GM23338 (cell line): ENCODE results near the gene RNU6-9. TPM values are rescaled to one million over a fixed set of nuclear protein-coding genes. Genes with fewer than 3 reads are reported as not detected.

ENCODE experiments used
- ATAC-seq: fragments of 200-7000 bp; cut with Tn5 transposase; 3 replicates; pipeline ENCODE4 v1.9.1; 2020
- DNase-seq: peaks from one replicate; pipeline ENCODE4 v3.0.0-alpha.2; 2015; ENCODE audit warnings: low spot score
- H2AFZ ChIP-seq: fragments of 200-600 bp; sonication (generic); 2 replicates; pipeline ENCODE4 v1.8.0; 2016; ENCODE audit warnings: antibody characterized with exemption, mild to moderate bottlenecking, moderate library complexity
- H3F3A ChIP-seq: fragments of 200-600 bp; sonication (generic); replicated peaks from 2 replicates; pipeline ENCODE4 v1.8.0; 2017; ENCODE audit warnings: antibody characterized with exemption, mixed run types, low read depth
- H3K27ac ChIP-seq: fragments of 200-600 bp; sonication (generic); 2 replicates; pipeline ENCODE4 v1.6.1; 2016; ENCODE audit warnings: low read depth
- H3K27me3 ChIP-seq: fragments of 200-600 bp; sonication (generic); 2 replicates; pipeline ENCODE4 v1.8.0; 2016; ENCODE audit warnings: mild to moderate bottlenecking, mixed run types, moderate library complexity; ENCODE audit not compliant: insufficient read depth
- H3K36me3 ChIP-seq: fragments of 200-600 bp; sonication (generic); 2 replicates; pipeline ENCODE4 v1.8.0; 2016; ENCODE audit warnings: mild to moderate bottlenecking; ENCODE audit not compliant: insufficient read depth
- H3K4me1 ChIP-seq: fragments of 200-600 bp; sonication (generic); 2 replicates; pipeline ENCODE4 v1.8.0; 2016; ENCODE audit warnings: mild to moderate bottlenecking, moderate library complexity; ENCODE audit not compliant: insufficient read depth
- H3K4me2 ChIP-seq: fragments of 200-600 bp; sonication (generic); 2 replicates; pipeline ENCODE4 v1.7.1; 2017; ENCODE audit warnings: mixed run types
- H3K4me3 ChIP-seq: fragments of 200-600 bp; sonication (generic); 2 replicates; pipeline ENCODE4 v1.6.1; 2016; ENCODE audit warnings: mixed run types
- H3K79me2 ChIP-seq: fragments of 200-600 bp; sonication (generic); replicated peaks from 2 replicates; pipeline ENCODE4 v1.8.0; 2017; ENCODE audit warnings: mild to moderate bottlenecking; ENCODE audit not compliant: insufficient read depth
- H3K9me2 ChIP-seq: fragments of 200-600 bp; sonication (generic); 2 replicates; pipeline ENCODE4 v1.8.0; 2017; ENCODE audit not compliant: insufficient read depth
- H4K20me1 ChIP-seq: fragments of 200-600 bp; sonication (generic); replicated peaks from 2 replicates; pipeline ENCODE4 v1.8.0; 2017; ENCODE audit warnings: mild to moderate bottlenecking; ENCODE audit not compliant: insufficient read depth
- H3K27ac Mint-ChIP-seq: 2 replicates; pipeline ENCODE4 v1.8.0; 2020; ENCODE audit warnings: inconsistent platforms, mild to moderate bottlenecking, moderate library complexity, mixed read lengths
- H3K27me3 Mint-ChIP-seq: 3 replicates; pipeline ENCODE4 v1.8.0; 2022; ENCODE audit warnings: low read depth, mild to moderate bottlenecking, moderate library complexity, mixed read lengths, inconsistent platforms; ENCODE audit not compliant: insufficient read depth, poor library complexity
- H3K36me3 Mint-ChIP-seq: 3 replicates; pipeline ENCODE4 v1.8.0; 2021; ENCODE audit warnings: low read depth, mild to moderate bottlenecking, inconsistent platforms, moderate library complexity, mixed read lengths
- H3K4me1 Mint-ChIP-seq: 3 replicates; pipeline ENCODE4 v1.8.0; 2020; ENCODE audit warnings: mild to moderate bottlenecking, inconsistent platforms, mixed read lengths
- H3K4me3 Mint-ChIP-seq: 3 replicates; pipeline ENCODE4 v1.8.0; 2021; ENCODE audit warnings: moderate library complexity, mild to moderate bottlenecking, inconsistent platforms, mixed read lengths
- H3K9me3 Mint-ChIP-seq: 3 replicates; pipeline ENCODE4 v1.8.0; 2020; ENCODE audit warnings: moderate library complexity, mild to moderate bottlenecking, inconsistent platforms, mixed read lengths
- CREB1 ChIP-seq: fragments of 250-450 bp; sonication (Bioruptor Pico); IDR thresholded peaks from 2 replicates; pipeline ENCODE4 v1.5.0; 2020; ENCODE audit warnings: low read depth, mild to moderate bottlenecking, moderate library complexity
- CTCF ChIP-seq, 2 experiments: fragments of 200-600 bp in 1 of 2; sonication (generic) in 1 of 2; conservative IDR thresholded peaks; 2 replicates each; pipeline versions ENCODE4 v1.5.1 to v1.6.1; 2016 to 2017; ENCODE audit warnings: antibody characterized with exemption in 2 of 2, low read depth in 2 of 2, mild to moderate bottlenecking in 2 of 2, moderate library complexity in 1 of 2
- EZH2 ChIP-seq: fragments of 200-600 bp; sonication (generic); IDR thresholded peaks from one replicate; pipeline ENCODE4 v1.8.0; 2017; ENCODE audit warnings: antibody characterized with exemption, mild to moderate bottlenecking, low read depth; ENCODE audit not compliant: unreplicated experiment
- EZH2phosphoT487 ChIP-seq: fragments of 200-600 bp; sonication (generic); IDR thresholded peaks from one replicate; pipeline ENCODE4 v1.8.1; 2018; ENCODE audit warnings: antibody characterized with exemption; ENCODE audit not compliant: unreplicated experiment
- JUNB ChIP-seq: IDR thresholded peaks from one replicate; pipeline ENCODE4 v1.6.1; 2016; ENCODE audit warnings: antibody characterized with exemption; ENCODE audit not compliant: unreplicated experiment
- NANOG ChIP-seq: IDR thresholded peaks from 2 replicates; pipeline ENCODE4 v1.6.1; 2016; ENCODE audit warnings: antibody characterized with exemption, borderline replicate concordance
- POLR2AphosphoS5 ChIP-seq: IDR thresholded peaks from 2 replicates; pipeline ENCODE4 v1.6.1; 2016; ENCODE audit warnings: antibody characterized with exemption, low read depth
- REST ChIP-seq: IDR thresholded peaks from one replicate; pipeline ENCODE4 v1.6.1; 2018; ENCODE audit warnings: antibody characterized with exemption; ENCODE audit not compliant: unreplicated experiment
- STAT1 ChIP-seq: IDR thresholded peaks from one replicate; pipeline ENCODE4 v1.6.1; 2016; ENCODE audit warnings: antibody characterized with exemption; ENCODE audit not compliant: unreplicated experiment
- ZNF114 ChIP-seq: fragments of 250-450 bp; sonication (Bioruptor Pico); IDR thresholded peaks from 2 replicates; pipeline ENCODE4 v1.5.0; 2020; ENCODE audit warnings: mild to moderate bottlenecking, moderate library complexity
- ZNF331 ChIP-seq: fragments of 250-450 bp; sonication (Bioruptor Pico); IDR thresholded peaks from 2 replicates; pipeline ENCODE4 v1.5.0; 2020; ENCODE audit warnings: low read depth, mild to moderate bottlenecking, moderate library complexity
- polyA plus RNA-seq: library from polyadenylated mRNA; unstranded; fragments of >200 nt; fragmentation: Nextera tagmentation; extraction: Ambion mirVana; gene quantifications from 2 replicates; pipeline ENCODE4 v1.2.1, GENCODE V29; 2016
- total RNA-seq: library from RNA; depleted of rRNA; stranded (reverse); fragments of >200 nt; shearing (Covaris generic); gene quantifications from 2 replicates; pipeline ENCODE4 v1.2.3, GENCODE V29; 2014
- TF ChIP-seq, protein P1 (sequence below): fragments of 250-450 bp; sonication (Bioruptor Pico); IDR thresholded peaks from 2 replicates; pipeline ENCODE4 v1.5.0; 2020; ENCODE audit warnings: mild to moderate bottlenecking, moderate library complexity
- TF ChIP-seq, protein P2 (sequence below): IDR thresholded peaks from 2 replicates; pipeline ENCODE4 v1.6.1; 2016; ENCODE audit warnings: antibody characterized with exemption

RNU6-9 gene
- total and polyA plus RNA-seq, 2 experiments from 2014 or later, result not detected

- no peak for ATAC-seq
- H3K4me3 ChIP-seq, result no peak overlapping the region
- no peaks in the 10 kb centered on the region for H3K36me3 ChIP-seq
- H3K27me3 Mint-ChIP-seq, result peaks cover 15% of the 10 kb centered on the region
- H2AFZ ChIP-seq, result no peak overlapping the region
- no peak for DNase-seq
- H3K36me3 Mint-ChIP-seq, result peaks cover 9% of the 10 kb centered on the region; the same call in 1 of the 3 replicates
- no peak overlapping the region; the same call in 2 of the 3 replicates for H3K4me3 Mint-ChIP-seq
- no peak for TF ChIP-seq CREB1 (CRISPR knock-in tag)
- TF ChIP-seq JUNB, result no peak
- TF ChIP-seq EZH2, result no peak
- TF ChIP-seq POLR2AphosphoS5, result no peak
- no peak for TF ChIP-seq NANOG
- TF ChIP-seq, protein P1, sequence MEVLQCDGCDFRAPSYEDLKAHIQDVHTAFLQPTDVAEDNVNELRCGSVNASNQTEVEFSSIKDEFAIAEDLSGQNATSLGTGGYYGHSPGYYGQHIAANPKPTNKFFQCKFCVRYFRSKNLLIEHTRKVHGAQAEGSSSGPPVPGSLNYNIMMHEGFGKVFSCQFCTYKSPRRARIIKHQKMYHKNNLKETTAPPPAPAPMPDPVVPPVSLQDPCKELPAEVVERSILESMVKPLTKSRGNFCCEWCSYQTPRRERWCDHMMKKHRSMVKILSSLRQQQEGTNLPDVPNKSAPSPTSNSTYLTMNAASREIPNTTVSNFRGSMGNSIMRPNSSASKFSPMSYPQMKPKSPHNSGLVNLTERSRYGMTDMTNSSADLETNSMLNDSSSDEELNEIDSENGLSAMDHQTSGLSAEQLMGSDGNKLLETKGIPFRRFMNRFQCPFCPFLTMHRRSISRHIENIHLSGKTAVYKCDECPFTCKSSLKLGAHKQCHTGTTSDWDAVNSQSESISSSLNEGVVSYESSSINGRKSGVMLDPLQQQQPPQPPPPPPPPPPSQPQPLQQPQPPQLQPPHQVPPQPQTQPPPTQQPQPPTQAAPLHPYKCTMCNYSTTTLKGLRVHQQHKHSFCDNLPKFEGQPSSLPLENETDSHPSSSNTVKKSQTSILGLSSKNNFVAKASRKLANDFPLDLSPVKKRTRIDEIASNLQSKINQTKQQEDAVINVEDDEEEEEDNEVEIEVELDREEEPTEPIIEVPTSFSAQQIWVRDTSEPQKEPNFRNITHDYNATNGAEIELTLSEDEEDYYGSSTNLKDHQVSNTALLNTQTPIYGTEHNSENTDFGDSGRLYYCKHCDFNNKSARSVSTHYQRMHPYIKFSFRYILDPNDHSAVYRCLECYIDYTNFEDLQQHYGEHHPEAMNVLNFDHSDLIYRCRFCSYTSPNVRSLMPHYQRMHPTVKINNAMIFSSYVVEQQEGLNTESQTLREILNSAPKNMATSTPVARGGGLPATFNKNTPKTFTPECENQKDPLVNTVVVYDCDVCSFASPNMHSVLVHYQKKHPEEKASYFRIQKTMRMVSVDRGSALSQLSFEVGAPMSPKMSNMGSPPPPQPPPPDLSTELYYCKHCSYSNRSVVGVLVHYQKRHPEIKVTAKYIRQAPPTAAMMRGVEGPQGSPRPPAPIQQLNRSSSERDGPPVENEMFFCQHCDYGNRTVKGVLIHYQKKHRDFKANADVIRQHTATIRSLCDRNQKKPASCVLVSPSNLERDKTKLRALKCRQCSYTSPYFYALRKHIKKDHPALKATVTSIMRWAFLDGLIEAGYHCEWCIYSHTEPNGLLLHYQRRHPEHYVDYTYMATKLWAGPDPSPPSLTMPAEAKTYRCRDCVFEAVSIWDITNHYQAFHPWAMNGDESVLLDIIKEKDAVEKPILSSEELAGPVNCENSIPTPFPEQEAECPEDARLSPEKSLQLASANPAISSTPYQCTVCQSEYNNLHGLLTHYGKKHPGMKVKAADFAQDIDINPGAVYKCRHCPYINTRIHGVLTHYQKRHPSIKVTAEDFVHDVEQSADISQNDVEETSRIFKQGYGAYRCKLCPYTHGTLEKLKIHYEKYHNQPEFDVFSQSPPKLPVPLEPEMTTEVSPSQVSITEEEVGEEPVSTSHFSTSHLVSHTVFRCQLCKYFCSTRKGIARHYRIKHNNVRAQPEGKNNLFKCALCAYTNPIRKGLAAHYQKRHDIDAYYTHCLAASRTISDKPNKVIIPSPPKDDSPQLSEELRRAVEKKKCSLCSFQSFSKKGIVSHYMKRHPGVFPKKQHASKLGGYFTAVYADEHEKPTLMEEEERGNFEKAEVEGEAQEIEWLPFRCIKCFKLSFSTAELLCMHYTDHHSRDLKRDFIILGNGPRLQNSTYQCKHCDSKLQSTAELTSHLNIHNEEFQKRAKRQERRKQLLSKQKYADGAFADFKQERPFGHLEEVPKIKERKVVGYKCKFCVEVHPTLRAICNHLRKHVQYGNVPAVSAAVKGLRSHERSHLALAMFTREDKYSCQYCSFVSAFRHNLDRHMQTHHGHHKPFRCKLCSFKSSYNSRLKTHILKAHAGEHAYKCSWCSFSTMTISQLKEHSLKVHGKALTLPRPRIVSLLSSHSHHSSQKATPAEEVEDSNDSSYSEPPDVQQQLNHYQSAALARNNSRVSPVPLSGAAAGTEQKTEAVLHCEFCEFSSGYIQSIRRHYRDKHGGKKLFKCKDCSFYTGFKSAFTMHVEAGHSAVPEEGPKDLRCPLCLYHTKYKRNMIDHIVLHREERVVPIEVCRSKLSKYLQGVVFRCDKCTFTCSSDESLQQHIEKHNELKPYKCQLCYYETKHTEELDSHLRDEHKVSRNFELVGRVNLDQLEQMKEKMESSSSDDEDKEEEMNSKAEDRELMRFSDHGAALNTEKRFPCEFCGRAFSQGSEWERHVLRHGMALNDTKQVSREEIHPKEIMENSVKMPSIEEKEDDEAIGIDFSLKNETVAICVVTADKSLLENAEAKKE (CRISPR knock-in tag), result no peak
- no peak for TF ChIP-seq EZH2phosphoT487
- TF ChIP-seq, protein P2, sequence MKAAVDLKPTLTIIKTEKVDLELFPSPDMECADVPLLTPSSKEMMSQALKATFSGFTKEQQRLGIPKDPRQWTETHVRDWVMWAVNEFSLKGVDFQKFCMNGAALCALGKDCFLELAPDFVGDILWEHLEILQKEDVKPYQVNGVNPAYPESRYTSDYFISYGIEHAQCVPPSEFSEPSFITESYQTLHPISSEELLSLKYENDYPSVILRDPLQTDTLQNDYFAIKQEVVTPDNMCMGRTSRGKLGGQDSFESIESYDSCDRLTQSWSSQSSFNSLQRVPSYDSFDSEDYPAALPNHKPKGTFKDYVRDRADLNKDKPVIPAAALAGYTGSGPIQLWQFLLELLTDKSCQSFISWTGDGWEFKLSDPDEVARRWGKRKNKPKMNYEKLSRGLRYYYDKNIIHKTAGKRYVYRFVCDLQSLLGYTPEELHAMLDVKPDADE, result no peak
- no peak for TF ChIP-seq ZNF331 (CRISPR knock-in tag)
- no peak for TF ChIP-seq STAT1
- TF ChIP-seq ZNF114, result no peak
- no peak for TF ChIP-seq CTCF (conservative IDR thresholded peaks at IDR 0.05; ENCODE audit: low read depth in 2 of 2)
- no peak for TF ChIP-seq REST
- no peaks in the 10 kb centered on the region; the same call in 1 of the 2 replicates for H3F3A ChIP-seq
- H4K20me1 ChIP-seq, result peaks cover 4% of the 10 kb centered on the region; the same call in 1 of the 2 replicates
- H3K27ac ChIP-seq, result no peak overlapping the region
- no peaks in the 10 kb centered on the region for H3K4me1 ChIP-seq
- H3K79me2 ChIP-seq, result no peaks in the 10 kb centered on the region; the same call in 1 of the 2 replicates
- no peak overlapping the region for H3K27ac Mint-ChIP-seq
- peaks cover 3% of the 10 kb centered on the region; the same call in 2 of the 3 replicates for H3K9me3 Mint-ChIP-seq
- H3K4me1 Mint-ChIP-seq, result no peaks in the 10 kb centered on the region; the same call in 2 of the 3 replicates
- no peaks in the 10 kb centered on the region for H3K9me2 ChIP-seq
- no peak overlapping the region for H3K4me2 ChIP-seq
- no peaks in the 10 kb centered on the region for H3K27me3 ChIP-seq
These were observed 4.5 kb upstream of the RNU6-9 start for GRCh38 chr19:888581-889385.
